Panc1 (cell line): ENCODE results near the gene FN3K. TPM values are rescaled to one million over a fixed set of nuclear protein-coding genes. Genes with fewer than 3 reads are reported as not detected.

Experiments
- ATAC-seq: fragments of 200-7000 bp; cut with Tn5 transposase; 2 replicates; pipeline ENCODE4 v1.9.1; 2020; ENCODE audit warnings: mild to moderate bottlenecking, moderate library complexity
- BruUV-seq: library from RNA; stranded (reverse); fragments of 400-500 nt; replicated peaks from 2 replicates; lab custom pipeline; 2021; lab: Mats Ljungman, UMichigan
- CTCF ChIA-PET: fragments of 300-600 bp; sonication (Branson Sonifier 250); formaldehyde crosslinking; loops from one replicate; lab custom pipeline; 2022; ENCODE audit warnings: antibody characterized with exemption; lab: Charles Lee
- POLR2A ChIA-PET: fragments of 300-600 bp; sonication (Branson Sonifier 250); formaldehyde crosslinking; loops from one replicate; lab custom pipeline; 2022; ENCODE audit warnings: antibody characterized with exemption; lab: Charles Lee
- DNase-seq: peaks from one replicate; pipeline ENCODE4 v3.0.0-alpha.2; 2010; ENCODE audit warnings: low read depth, low spot score
- H3K27ac ChIP-seq: 2 replicates; pipeline ENCODE4 v1.5.1; 2011; ENCODE audit warnings: mild to moderate bottlenecking, low read length, inconsistent platforms
- H3K27me3 ChIP-seq: fragments of 200-500 bp; sonication (Bioruptor generic); 2 replicates; pipeline ENCODE4 v1.6.0; 2014; ENCODE audit warnings: low read length, inconsistent platforms; ENCODE audit not compliant: control insufficient read depth, insufficient read depth
- H3K36me3 ChIP-seq: fragments of 200-500 bp; sonication (Bioruptor generic); 2 replicates; pipeline ENCODE4 v1.5.1; 2014; ENCODE audit warnings: inconsistent platforms, mild to moderate bottlenecking, low read length, moderate library complexity; ENCODE audit not compliant: control insufficient read depth, insufficient read depth
- H3K4me1 ChIP-seq: 2 replicates; pipeline ENCODE4 v1.5.1; 2011; ENCODE audit warnings: inconsistent platforms, mild to moderate bottlenecking, low read length, moderate library complexity; ENCODE audit not compliant: control insufficient read depth, insufficient read depth
- H3K4me3 ChIP-seq, 2 experiments: 2 replicates each; pipeline ENCODE4 v1.5.1; 2011 to 2012; ENCODE audit warnings: low read depth in 2 of 2, low read length in 2 of 2, mild to moderate bottlenecking in 2 of 2, inconsistent platforms in 1 of 2, moderate library complexity in 1 of 2
- H3K9me3 ChIP-seq: fragments of 200-500 bp; sonication (Bioruptor generic); 2 replicates; pipeline ENCODE4 v1.5.1; 2014; ENCODE audit warnings: low read depth, mild to moderate bottlenecking, inconsistent platforms, low read length, moderate library complexity; ENCODE audit not compliant: control insufficient read depth, insufficient read depth
- CTCF ChIP-seq: fragments of 450-650 bp; IDR thresholded peaks from 2 replicates; pipeline ENCODE4 v1.5.1; 2017; ENCODE audit warnings: mild to moderate bottlenecking
- POLR2AphosphoS5 ChIP-seq: IDR thresholded peaks from 2 replicates; pipeline ENCODE4 v1.6.1; 2012; ENCODE audit warnings: mild to moderate bottlenecking, low read depth, low read length, moderate library complexity
- REST ChIP-seq, 2 experiments: IDR thresholded peaks; 2 replicates each; pipeline ENCODE4 v1.6.1; 2011 to 2012; ENCODE audit warnings: low read depth in 2 of 2, control low read depth in 1 of 2, low read length in 1 of 2, mild to moderate bottlenecking in 1 of 2, moderate library complexity in 1 of 2; ENCODE audit not compliant: insufficient read depth in 1 of 2
- SIN3A ChIP-seq: IDR thresholded peaks from 2 replicates; pipeline ENCODE4 v1.6.1; 2012; ENCODE audit warnings: low read depth, mild to moderate bottlenecking, low read length, moderate library complexity, borderline replicate concordance; ENCODE audit not compliant: insufficient read depth
- TCF7L2 ChIP-seq: IDR thresholded peaks from 2 replicates; pipeline ENCODE4 v1.6.1; 2011; ENCODE audit warnings: mild to moderate bottlenecking, low read depth, low read length, inconsistent platforms
- in situ Hi-C: cut with HindIII; loops from 2 replicates; pipeline ENCODE4 v1.10.0; 2016; ENCODE audit warnings: low sequenced_read_pairs, low pct_unique_long_range_greater_than_20kb
- intact Hi-C: fragments of 100-400 bp; cut with micrococcal nuclease; formaldehyde crosslinking; loops from one replicate; pipeline ENCODE4 v1.10.0; 2022; ENCODE audit not compliant: unreplicated experiment
- total RNA-seq: library from RNA; stranded (reverse); gene quantifications from one replicate; pipeline ENCODE4 v1.2.1, GENCODE V29; 2021; ENCODE audit not compliant: unreplicated experiment

Gene FN3K
- total RNA-seq, 1 experiment from 2014 or later: 34.8 TPM

- POLR2A ChIA-PET: no interaction called here
- no peak for ATAC-seq
- Histone ChIP-seq H3K27me3 (no peaks in the 10 kb centered on the region), H3K9me3 (no peaks in the 10 kb centered on the region), H3K27ac (no peak overlapping the region), H3K36me3 (no peaks in the 10 kb centered on the region), H3K4me1 (peaks cover 7% of the 10 kb centered on the region), H3K4me3 (no peak overlapping the region)
- in situ Hi-C loops (no loop called here), intact Hi-C loops (no loop called here)
- CTCF ChIA-PET: no interaction called here
- no TSS peak for BruUV-seq
- TF ChIP-seq CTCF: no peak
- no peak for TF ChIP-seq POLR2AphosphoS5
- TF ChIP-seq TCF7L2: no peak
- TF ChIP-seq SIN3A: no peak
- TF ChIP-seq REST (IDR thresholded peaks at IDR 0.05; ENCODE audit: insufficient read depth in 1 of 2, low read depth in 2 of 2, low read length in 1 of 2): no peak
- DNase-seq: no peak
Measured at GRCh38 chr17:82704886-82705285, 30.5 kb upstream of the FN3K start.

GRCh38 chr17:82705756-82706155 is 29.7 kb upstream of the FN3K start:
- peaks cover 7% of the 10 kb centered on the region for H3K4me1 ChIP-seq
- ChIA-PET POLR2A (no interaction called here), CTCF (no interaction called here)

More at GRCh38 chr17:82705756-82706155, 29.7 kb upstream of the FN3K start:
- intact Hi-C loops: no loop called here
- in situ Hi-C loops: no loop called here
- ATAC-seq: no peak
- no peak overlapping the region for H3K4me3 ChIP-seq
- H3K27me3 ChIP-seq: no peaks in the 10 kb centered on the region
- H3K9me3 ChIP-seq: no peaks in the 10 kb centered on the region
- BruUV-seq: no TSS peak
- no peak for TF ChIP-seq REST (IDR thresholded peaks at IDR 0.05; ENCODE audit: insufficient read depth in 1 of 2, low read depth in 2 of 2, low read length in 1 of 2)
- no peak for TF ChIP-seq SIN3A
- TF ChIP-seq POLR2AphosphoS5: no peak
- no peak for TF ChIP-seq TCF7L2
- no peak for TF ChIP-seq CTCF
- no peaks in the 10 kb centered on the region for H3K36me3 ChIP-seq
- H3K27ac ChIP-seq: no peak overlapping the region
- DNase-seq: no peak
